GM12878 (cell line): ENCODE data around the gene ELAVL2. TPM values are rescaled to one million over a fixed set of nuclear protein-coding genes. Genes with fewer than 3 reads are reported as not detected.

ENCODE experiments used
- ATAC-seq: fragments of 200-7000 bp; cut with Tn5 transposase; 3 replicates; pipeline ENCODE4 v1.9.1; 2020; ENCODE audit warnings: mild to moderate bottlenecking, moderate library complexity
- BruUV-seq: library from RNA; stranded (reverse); fragments of 400-500 nt; replicated peaks from 2 replicates; lab custom pipeline; 2021; lab: Mats Ljungman, UMichigan
- CTCF ChIA-PET: fragments of 300-600 bp; sonication (Branson Sonifier 250); formaldehyde crosslinking; extraction: SDS; loops from one replicate; lab custom pipeline; 2021; ENCODE audit warnings: inconsistent platforms; lab: Yijun Ruan, JAX
- POLR2A ChIA-PET: fragments of 350-600 bp; formaldehyde crosslinking; extraction: SDS; loops from one replicate; lab custom pipeline; 2021; ENCODE audit warnings: inconsistent platforms; lab: Charles Lee
- RAD21 ChIA-PET: fragments of 300-600 bp; sonication (Branson Sonifier 250); formaldehyde crosslinking; loops from one replicate; lab custom pipeline; 2023; ENCODE audit warnings: antibody characterized with exemption; ENCODE audit not compliant: unreplicated experiment; lab: Charles Lee
- SMC1A ChIA-PET: fragments of 300-600 bp; sonication (Branson Sonifier 250); formaldehyde crosslinking; loops from one replicate; lab custom pipeline; 2023; ENCODE audit not compliant: unreplicated experiment, uncharacterized antibody; lab: Charles Lee
- DNase-seq: peaks from one replicate; pipeline ENCODE4 v3.0.0-alpha.2; 2011; ENCODE audit warnings: low read depth, low spot score
- FAIRE-seq: peaks from 3 replicates; lab custom pipeline; 2011; peaks lifted over from hg19 to GRCh38; lab: Jason Lieb, UNC
- H2AFZ ChIP-seq: 2 replicates; pipeline ENCODE4 v1.6.0; 2011; ENCODE audit warnings: low read depth, low read length, control low read depth; ENCODE audit not compliant: control insufficient read depth
- H3K27ac ChIP-seq: 2 replicates; pipeline ENCODE4 v1.5.1; 2011; ENCODE audit warnings: control low read depth; ENCODE audit not compliant: control insufficient read depth, insufficient read depth
- H3K27me3 ChIP-seq, 2 experiments: replicated peaks in 1 of 2; 2 replicates each; pipeline versions ENCODE4 v1.6.0 to v1.6.1; 2011; ENCODE audit warnings: low read length in 1 of 2; ENCODE audit not compliant: control insufficient read depth in 2 of 2, insufficient read depth in 2 of 2
- H3K36me3 ChIP-seq, 2 experiments: 2 replicates each; pipeline ENCODE4 v1.5.1; 2011; ENCODE audit warnings: low read length in 1 of 2; ENCODE audit not compliant: control insufficient read depth in 2 of 2, insufficient read depth in 2 of 2
- H3K4me1 ChIP-seq: 2 replicates; pipeline ENCODE4 v1.6.1; 2011; ENCODE audit warnings: mild to moderate bottlenecking, low read length, moderate library complexity, mixed read lengths; ENCODE audit not compliant: control insufficient read depth, insufficient read depth
- H3K4me2 ChIP-seq: 2 replicates; pipeline ENCODE4 v1.6.0; 2011; ENCODE audit warnings: control low read depth; ENCODE audit not compliant: control insufficient read depth, insufficient read depth
- H3K4me3 ChIP-seq: fragments of 200-600 bp; sonication (generic); 2 replicates; pipeline ENCODE4 v1.5.1; 2016
- H3K79me2 ChIP-seq: 2 replicates; pipeline ENCODE4 v1.6.0; 2011; ENCODE audit warnings: low read length; ENCODE audit not compliant: control insufficient read depth, insufficient read depth
- H3K9ac ChIP-seq: 2 replicates; pipeline ENCODE4 v1.8.0; 2011; ENCODE audit warnings: low read length, control low read depth, mixed read lengths; ENCODE audit not compliant: control insufficient read depth, insufficient read depth
- H3K9me3 ChIP-seq: replicated peaks from 3 replicates; pipeline ENCODE4 v1.5.1; 2011; ENCODE audit warnings: mild to moderate bottlenecking, low read length; ENCODE audit not compliant: control insufficient read depth, insufficient read depth
- H4K20me1 ChIP-seq: 2 replicates; pipeline ENCODE4 v1.6.0; 2011; ENCODE audit not compliant: control insufficient read depth, insufficient read depth
- ASH2L ChIP-seq: fragments of 300-600, 200-600 bp; sonication (generic); IDR thresholded peaks from 2 replicates; pipeline ENCODE4 v1.6.1; 2017; ENCODE audit warnings: low read depth, mild to moderate bottlenecking, borderline replicate concordance
- DPF2 ChIP-seq: fragments of 450-650 bp; IDR thresholded peaks from 2 replicates; pipeline ENCODE4 v1.6.1; 2017; ENCODE audit warnings: mild to moderate bottlenecking
- GABPA ChIP-seq: IDR thresholded peaks from 2 replicates; pipeline ENCODE4 v1.6.1; 2014; ENCODE audit warnings: antibody characterized with exemption, low read depth, mild to moderate bottlenecking, inconsistent platforms
- GATAD2B ChIP-seq: fragments of 450-650 bp; conservative IDR thresholded peaks from 2 replicates; pipeline ENCODE4 v1.6.1; 2017; ENCODE audit warnings: low read depth, mild to moderate bottlenecking, moderate library complexity
- NBN ChIP-seq: fragments of 450-650 bp; IDR thresholded peaks from 2 replicates; pipeline ENCODE4 v1.6.1; 2016
- SMAD5 ChIP-seq: IDR thresholded peaks from 2 replicates; pipeline ENCODE4 v1.6.1; 2016; ENCODE audit warnings: antibody characterized with exemption, low read depth
- SPI1 ChIP-seq: IDR thresholded peaks from 2 replicates; pipeline ENCODE4 v1.6.1; 2011; ENCODE audit warnings: low read depth, mild to moderate bottlenecking, low read length, moderate library complexity, borderline replicate concordance; ENCODE audit not compliant: insufficient read depth
- STAT1 ChIP-seq: fragments of 450-650 bp; conservative IDR thresholded peaks from 2 replicates; pipeline ENCODE4 v1.6.1; 2014; ENCODE audit warnings: antibody characterized with exemption, mild to moderate bottlenecking
- TAF1 ChIP-seq: IDR thresholded peaks from 2 replicates; pipeline ENCODE4 v1.6.1; 2011; ENCODE audit warnings: mild to moderate bottlenecking, low read depth, low read length, borderline replicate concordance
- TCF12 ChIP-seq: IDR thresholded peaks from 2 replicates; pipeline ENCODE4 v1.6.1; 2011; ENCODE audit warnings: low read depth, mild to moderate bottlenecking, low read length
- WGBS: methylation state at CpG from one replicate; pipeline ENCODE4 v1.1.6; 2016; ENCODE audit warnings: low lambda C conversion rate; ENCODE audit not compliant: insufficient replicate concordance, insufficient coverage; ENCODE audit errors: missing lambda C conversion rate; 5-methylcytosine and 5-hydroxymethylcytosine counted together
- in situ Hi-C: fragments of 300-500 bp; cut with MboI; formaldehyde crosslinking; loops from 9 replicates; pipeline ENCODE4 v1.14.3; 2018; ENCODE audit warnings: mixed read lengths
- intact Hi-C: fragments of 100-400 bp; cut with micrococcal nuclease; formaldehyde crosslinking; loops from one replicate; pipeline ENCODE4 v1.14.2; 2022; ENCODE audit not compliant: unreplicated experiment
- polyA plus RNA-seq, 11 experiments: library from polyadenylated mRNA; depleted of rRNA in 4 of 11; unstranded in 6 of 11; stranded (reverse) in 5 of 11; fragments of >200 nt; fragmentation: Nextera tagmentation in 4 of 11; fragmentation: Illumina TruSeq in 1 of 11; extraction: Ambion mirVana in 4 of 11; extraction: Trizol in 1 of 11; gene quantifications; 1 replicate in 1 of 11; 2 replicates in 10 of 11; pipeline versions ENCODE4 v1.2.1 to v1.2.3, GENCODE V29; 2011 to 2016; ENCODE audit warnings: inconsistent platforms in 2 of 11, missing spikeins in 2 of 11, low read depth in 1 of 11
- total RNA-seq, 4 experiments: library from RNA; depleted of rRNA in 3 of 4; stranded (reverse); fragments of >200 nt in 3 of 4; fragmentation: Illumina TruSeq in 1 of 4; extraction: Trizol in 1 of 4; gene quantifications; 2 replicates each; pipeline versions ENCODE4 v1.2.1 to v1.2.3, GENCODE V29; 2013 to 2021
- TF ChIP-seq, protein P1 (sequence below): fragments of 450-650 bp; formaldehyde crosslinking; IDR thresholded peaks from 2 replicates; pipeline ENCODE4 v1.4.0; 2022; ENCODE audit warnings: mild to moderate bottlenecking, moderate library complexity
- TF ChIP-seq, protein P2 (sequence below): fragments of 450-650 bp; IDR thresholded peaks from 2 replicates; pipeline ENCODE4 v1.6.1; 2014; ENCODE audit warnings: mild to moderate bottlenecking

Gene ELAVL2
- total and polyA plus RNA-seq, 10 of the 15 experiments (the other 5 are each of a cell fraction or from before 2014, with no cell fraction given): 0.24 to 2.6 (median 0.76) TPM

DNA sequence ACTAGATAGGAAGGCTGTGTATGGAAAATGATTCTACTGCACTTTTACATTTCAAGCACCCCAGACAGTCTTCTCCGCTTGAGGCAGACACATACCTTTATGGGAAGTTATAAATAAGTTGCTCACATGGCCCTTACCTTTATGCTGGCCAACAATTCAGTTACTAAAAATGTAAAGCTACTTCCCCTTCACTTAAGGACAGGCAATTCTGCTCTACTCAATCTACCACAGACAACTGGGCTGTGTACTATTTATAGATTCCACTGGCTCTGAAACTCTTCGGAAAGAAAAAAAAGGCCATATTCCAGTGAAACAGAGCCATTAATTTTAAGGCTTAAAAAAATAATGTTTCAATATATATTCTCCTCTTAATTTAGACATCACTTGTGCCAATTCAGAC lies 59.4 kb downstream of the ELAVL2 start (continued):
- TF ChIP-seq, protein P1, sequence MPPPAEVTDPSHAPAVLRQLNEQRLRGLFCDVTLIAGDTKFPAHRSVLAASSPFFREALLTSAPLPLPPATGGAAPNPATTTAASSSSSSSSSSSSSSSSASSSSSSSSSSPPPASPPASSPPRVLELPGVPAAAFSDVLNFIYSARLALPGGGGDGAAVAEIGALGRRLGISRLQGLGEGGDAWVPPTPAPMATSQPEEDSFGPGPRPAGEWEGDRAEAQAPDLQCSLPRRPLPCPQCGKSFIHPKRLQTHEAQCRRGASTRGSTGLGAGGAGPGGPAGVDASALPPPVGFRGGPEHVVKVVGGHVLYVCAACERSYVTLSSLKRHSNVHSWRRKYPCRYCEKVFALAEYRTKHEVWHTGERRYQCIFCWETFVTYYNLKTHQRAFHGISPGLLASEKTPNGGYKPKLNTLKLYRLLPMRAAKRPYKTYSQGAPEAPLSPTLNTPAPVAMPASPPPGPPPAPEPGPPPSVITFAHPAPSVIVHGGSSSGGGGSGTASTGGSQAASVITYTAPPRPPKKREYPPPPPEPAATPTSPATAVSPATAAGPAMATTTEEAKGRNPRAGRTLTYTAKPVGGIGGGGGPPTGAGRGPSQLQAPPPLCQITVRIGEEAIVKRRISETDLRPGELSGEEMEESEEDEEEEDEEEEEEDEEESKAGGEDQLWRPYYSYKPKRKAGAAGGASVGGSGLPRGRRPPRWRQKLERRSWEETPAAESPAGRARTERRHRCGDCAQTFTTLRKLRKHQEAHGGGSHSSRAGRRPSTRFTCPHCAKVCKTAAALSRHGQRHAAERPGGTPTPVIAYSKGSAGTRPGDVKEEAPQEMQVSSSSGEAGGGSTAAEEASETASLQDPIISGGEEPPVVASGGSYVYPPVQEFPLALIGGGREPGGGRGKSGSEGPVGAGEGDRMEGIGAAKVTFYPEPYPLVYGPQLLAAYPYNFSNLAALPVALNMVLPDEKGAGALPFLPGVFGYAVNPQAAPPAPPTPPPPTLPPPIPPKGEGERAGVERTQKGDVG: no peak
- no peak for TF ChIP-seq NBN

- intact Hi-C loops: no loop called here
- CTCF ChIA-PET: interaction anchor here (0.6 to 1.3 kb wide), 2 partner anchors 10 to 144 kb away, joined by 3 read pairs; no protein-coding TSS in a partner anchor
Measured at GRCh38 chr9:23765561-23765960, 60.5 kb downstream of the ELAVL2 start.

More at GRCh38 chr9:23765561-23765960, 60.5 kb downstream of the ELAVL2 start:
- TF ChIP-seq SPI1 (no peak), TAF1 (no peak), DPF2 (no peak), SMAD5 (no peak), ASH2L (no peak), STAT1 (no peak), TCF12 (no peak), GATAD2B (no peak), GABPA (no peak)
- TF ChIP-seq, protein P2, sequence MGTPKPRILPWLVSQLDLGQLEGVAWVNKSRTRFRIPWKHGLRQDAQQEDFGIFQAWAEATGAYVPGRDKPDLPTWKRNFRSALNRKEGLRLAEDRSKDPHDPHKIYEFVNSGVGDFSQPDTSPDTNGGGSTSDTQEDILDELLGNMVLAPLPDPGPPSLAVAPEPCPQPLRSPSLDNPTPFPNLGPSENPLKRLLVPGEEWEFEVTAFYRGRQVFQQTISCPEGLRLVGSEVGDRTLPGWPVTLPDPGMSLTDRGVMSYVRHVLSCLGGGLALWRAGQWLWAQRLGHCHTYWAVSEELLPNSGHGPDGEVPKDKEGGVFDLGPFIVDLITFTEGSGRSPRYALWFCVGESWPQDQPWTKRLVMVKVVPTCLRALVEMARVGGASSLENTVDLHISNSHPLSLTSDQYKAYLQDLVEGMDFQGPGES: no peak
- no peak overlapping the region for H3K27ac ChIP-seq
- H3K36me3 ChIP-seq: no peaks in the 10 kb centered on the region
- H2AFZ ChIP-seq: no peak overlapping the region
- no peaks in the 10 kb centered on the region for H3K79me2 ChIP-seq
- H3K4me3 ChIP-seq: no peak overlapping the region
- no peaks in the 10 kb centered on the region for H3K9me3 ChIP-seq
- no TSS peak for BruUV-seq
- ChIA-PET SMC1A (interaction anchor here (1.2 to 1.6 kb wide), 2 partner anchors 10 to 17 kb away, joined by 3 to 4 read pairs; no protein-coding TSS in a partner anchor), RAD21 (no interaction called here), POLR2A (no interaction called here)
- DNase-seq (no peak), ATAC-seq (no peak), FAIRE-seq (no peak)
- no peak overlapping the region for H3K4me2 ChIP-seq
- H4K20me1 ChIP-seq: no peaks in the 10 kb centered on the region
- in situ Hi-C loops: no loop called here
- no peaks in the 10 kb centered on the region for H3K27me3 ChIP-seq
- WGBS: 15% methylated on average over 6 of the region's 6 CpGs
- no peaks in the 10 kb centered on the region for H3K4me1 ChIP-seq
- H3K9ac ChIP-seq: no peak overlapping the region
